ENCODE results near the gene ATG13.

Gene ATG13

GRCh38 chr11:46724088-46724487, 106.7 kb downstream of the ATG13 start:
- no peak for DNase-seq (ENCODE audit: low read depth)
- TF ChIP-seq CTCF (IDR thresholded peaks at IDR 0.05; ENCODE audit: low read length, missing control alignments), result no peak

More at GRCh38 chr11:46724088-46724487, 106.7 kb downstream of the ATG13 start:
- no peak overlapping the region for H3K4me3 ChIP-seq (replicated peaks; ENCODE audit: low read depth, low read length)
